Measurements from ENCODE around the gene ETV3L. TPM values are rescaled to one million over a fixed set of nuclear protein-coding genes. Genes with fewer than 3 reads are reported as not detected.

ETV3L gene
- total and polyA plus RNA-seq, 2 experiments from 2014 or later: not detected

- no peaks in the 10 kb centered on the region for H3K27me3 ChIP-seq
- H3K36me3 ChIP-seq (replicated peaks; ENCODE audit: insufficient read depth, low read depth): no peaks in the 10 kb centered on the region
- no peaks in the 10 kb centered on the region for H3K9me3 ChIP-seq (ENCODE audit: low read depth)
- H3K4me1 ChIP-seq (ENCODE audit: insufficient read depth): no peaks in the 10 kb centered on the region
- H3K4me3 ChIP-seq: no peak overlapping the region
- no peaks in the 10 kb centered on the region for H4K20me1 ChIP-seq (ENCODE audit: insufficient read depth, poor library complexity, severe bottlenecking)
- no peaks in the 10 kb centered on the region for H3K79me2 ChIP-seq
- WGBS (ENCODE audit: low lambda C conversion rate, missing lambda C conversion rate): 92% methylated on average over 6 of the region's 6 CpGs
- H3K9me2 ChIP-seq (replicated peaks; ENCODE audit: insufficient read depth): no peaks in the 10 kb centered on the region
- no peak overlapping the region for H3K27ac ChIP-seq
- DNase-seq (ENCODE audit: low spot score): no peak
- no peak overlapping the region for H3K4me2 ChIP-seq
- H2AFZ ChIP-seq: no peak overlapping the region
- TF ChIP-seq CTCF (IDR thresholded peaks at IDR 0.05; ENCODE audit: poor library complexity) (no peak), EZH2phosphoT487 (IDR thresholded peaks at IDR 0.05; ENCODE audit: low read depth, severe bottlenecking, unreplicated experiment) (no peak), EZH2 (IDR thresholded peaks at IDR 0.05; ENCODE audit: borderline replicate concordance) (no peak)
These were observed 1.9 kb downstream of the ETV3L start for GRCh38 chr1:157097692-157098091.

GRCh38 chr1:157096881-157097280 lies 2.7 kb downstream of the ETV3L start:
- Histone ChIP-seq H3K4me1 (ENCODE audit: insufficient read depth) (no peaks in the 10 kb centered on the region), H3K9me2 (replicated peaks; ENCODE audit: insufficient read depth) (no peaks in the 10 kb centered on the region), H3K27me3 (no peaks in the 10 kb centered on the region), H3K79me2 (no peaks in the 10 kb centered on the region), H2AFZ (no peak overlapping the region), H3K9me3 (ENCODE audit: low read depth) (no peaks in the 10 kb centered on the region), H3K36me3 (replicated peaks; ENCODE audit: insufficient read depth, low read depth) (no peaks in the 10 kb centered on the region), H3K27ac (no peak overlapping the region), H3K4me3 (no peak overlapping the region), H3K4me2 (no peak overlapping the region), H4K20me1 (ENCODE audit: insufficient read depth, poor library complexity, severe bottlenecking) (no peaks in the 10 kb centered on the region)
- DNase-seq (ENCODE audit: low spot score): no peak
- no peak for TF ChIP-seq CTCF (IDR thresholded peaks at IDR 0.05; ENCODE audit: poor library complexity)
- TF ChIP-seq EZH2phosphoT487 (IDR thresholded peaks at IDR 0.05; ENCODE audit: low read depth, severe bottlenecking, unreplicated experiment): no peak
- TF ChIP-seq EZH2 (IDR thresholded peaks at IDR 0.05; ENCODE audit: borderline replicate concordance): no peak
- WGBS (ENCODE audit: low lambda C conversion rate, missing lambda C conversion rate): 78% methylated on average over 6 of the region's 6 CpGs

GRCh38 chr1:157095551-157095950 lies 4.1 kb downstream of the ETV3L start:
- TF ChIP-seq CTCF (IDR thresholded peaks at IDR 0.05; ENCODE audit: poor library complexity) (no peak), EZH2 (IDR thresholded peaks at IDR 0.05; ENCODE audit: borderline replicate concordance) (no peak), EZH2phosphoT487 (IDR thresholded peaks at IDR 0.05; ENCODE audit: low read depth, severe bottlenecking, unreplicated experiment) (no peak)
- no peak for DNase-seq (ENCODE audit: low spot score)
- no peaks in the 10 kb centered on the region for H3K27me3 ChIP-seq
- peaks cover 5% of the 10 kb centered on the region for H3K4me1 ChIP-seq (ENCODE audit: insufficient read depth)
- H3K9me2 ChIP-seq (replicated peaks; ENCODE audit: insufficient read depth): no peaks in the 10 kb centered on the region
- no peak overlapping the region for H2AFZ ChIP-seq
- H3K4me3 ChIP-seq: no peak overlapping the region
- no peak overlapping the region for H3K27ac ChIP-seq
- no peaks in the 10 kb centered on the region for H4K20me1 ChIP-seq (ENCODE audit: insufficient read depth, poor library complexity, severe bottlenecking)
- no peak overlapping the region for H3K4me2 ChIP-seq
- no peaks in the 10 kb centered on the region for H3K36me3 ChIP-seq (replicated peaks; ENCODE audit: insufficient read depth, low read depth)
- H3K79me2 ChIP-seq: no peaks in the 10 kb centered on the region
- H3K9me3 ChIP-seq (ENCODE audit: low read depth): no peaks in the 10 kb centered on the region
- 89% methylated on average over 2 of the region's 2 CpGs for WGBS (ENCODE audit: low lambda C conversion rate, missing lambda C conversion rate)

GRCh38 chr1:157095091-157095490 lies 4.5 kb downstream of the ETV3L start:
- Histone ChIP-seq H3K36me3 (replicated peaks; ENCODE audit: insufficient read depth, low read depth) (no peaks in the 10 kb centered on the region), H3K9me3 (ENCODE audit: low read depth) (no peaks in the 10 kb centered on the region), H4K20me1 (ENCODE audit: insufficient read depth, poor library complexity, severe bottlenecking) (no peaks in the 10 kb centered on the region), H3K79me2 (no peaks in the 10 kb centered on the region), H3K9me2 (replicated peaks; ENCODE audit: insufficient read depth) (no peaks in the 10 kb centered on the region), H3K27ac (no peak overlapping the region), H3K27me3 (no peaks in the 10 kb centered on the region), H2AFZ (no peak overlapping the region), H3K4me3 (no peak overlapping the region), H3K4me1 (ENCODE audit: insufficient read depth) (peaks cover 8% of the 10 kb centered on the region), H3K4me2 (no peak overlapping the region)
- no peak for DNase-seq (ENCODE audit: low spot score)
- 68% methylated on average over 4 of the region's 4 CpGs for WGBS (ENCODE audit: low lambda C conversion rate, missing lambda C conversion rate)
- TF ChIP-seq EZH2 (IDR thresholded peaks at IDR 0.05; ENCODE audit: borderline replicate concordance): no peak
- no peak for TF ChIP-seq EZH2phosphoT487 (IDR thresholded peaks at IDR 0.05; ENCODE audit: low read depth, severe bottlenecking, unreplicated experiment)
- no peak for TF ChIP-seq CTCF (IDR thresholded peaks at IDR 0.05; ENCODE audit: poor library complexity)

Data from hepatocyte (in vitro differentiated cells).